Panc1 (cell line): ENCODE data around the gene ATP2B2.

Experiments used
- POLR2AphosphoS5 ChIP-seq: IDR thresholded peaks from 2 replicates; pipeline ENCODE4 v1.6.1; 2012; ENCODE audit warnings: mild to moderate bottlenecking, low read depth, low read length, moderate library complexity
- TF ChIP-seq, protein P1 (sequence below): fragments of 450-650 bp; IDR thresholded peaks from 2 replicates; pipeline ENCODE4 v1.5.1; 2017; ENCODE audit warnings: mild to moderate bottlenecking

DNA sequence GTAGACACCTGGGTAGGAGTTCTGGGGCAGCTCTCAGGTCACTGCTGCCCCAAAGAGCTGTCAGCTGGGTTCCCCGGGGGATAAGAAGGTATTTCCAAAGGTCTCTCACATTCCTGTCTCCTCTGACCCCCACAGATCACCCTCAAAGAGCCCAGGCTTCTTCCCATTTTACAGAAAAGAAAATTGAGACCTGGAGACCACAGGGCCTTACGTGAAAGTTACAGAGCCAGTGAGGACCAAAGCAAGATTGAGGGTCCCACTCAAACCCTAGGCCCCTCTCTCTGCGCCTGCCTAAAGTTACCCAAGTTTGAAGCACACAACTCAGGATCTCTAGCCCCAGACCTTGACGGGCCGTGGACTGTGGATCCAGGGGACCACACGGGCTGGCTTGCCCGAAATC is 3.9 kb upstream of the ATP2B2 start:
- TF ChIP-seq POLR2AphosphoS5: no peak
- TF ChIP-seq, protein P1, sequence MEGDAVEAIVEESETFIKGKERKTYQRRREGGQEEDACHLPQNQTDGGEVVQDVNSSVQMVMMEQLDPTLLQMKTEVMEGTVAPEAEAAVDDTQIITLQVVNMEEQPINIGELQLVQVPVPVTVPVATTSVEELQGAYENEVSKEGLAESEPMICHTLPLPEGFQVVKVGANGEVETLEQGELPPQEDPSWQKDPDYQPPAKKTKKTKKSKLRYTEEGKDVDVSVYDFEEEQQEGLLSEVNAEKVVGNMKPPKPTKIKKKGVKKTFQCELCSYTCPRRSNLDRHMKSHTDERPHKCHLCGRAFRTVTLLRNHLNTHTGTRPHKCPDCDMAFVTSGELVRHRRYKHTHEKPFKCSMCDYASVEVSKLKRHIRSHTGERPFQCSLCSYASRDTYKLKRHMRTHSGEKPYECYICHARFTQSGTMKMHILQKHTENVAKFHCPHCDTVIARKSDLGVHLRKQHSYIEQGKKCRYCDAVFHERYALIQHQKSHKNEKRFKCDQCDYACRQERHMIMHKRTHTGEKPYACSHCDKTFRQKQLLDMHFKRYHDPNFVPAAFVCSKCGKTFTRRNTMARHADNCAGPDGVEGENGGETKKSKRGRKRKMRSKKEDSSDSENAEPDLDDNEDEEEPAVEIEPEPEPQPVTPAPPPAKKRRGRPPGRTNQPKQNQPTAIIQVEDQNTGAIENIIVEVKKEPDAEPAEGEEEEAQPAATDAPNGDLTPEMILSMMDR: no peak
